Chondrocyte (in vitro differentiated cells): Measurements from ENCODE around the gene RPS4Y2. TPM values are rescaled to one million over a fixed set of nuclear protein-coding genes. Genes with fewer than 3 reads are reported as not detected.

ENCODE experiments used
- DNase-seq: peaks from one replicate; pipeline ENCODE4 v3.0.0; 2021; ENCODE audit warnings: mixed read lengths, low spot score
- H3K27ac Mint-ChIP-seq: one replicate; pipeline ENCODE4 v1.8.0; 2021; ENCODE audit warnings: mild to moderate bottlenecking, moderate library complexity, mixed read lengths; ENCODE audit not compliant: unreplicated experiment
- H3K27me3 Mint-ChIP-seq: 2 replicates; pipeline ENCODE4 v1.8.0; 2021; ENCODE audit warnings: low read depth, mixed read lengths
- H3K36me3 Mint-ChIP-seq: 2 replicates; pipeline ENCODE4 v1.8.0; 2021; ENCODE audit warnings: low read depth, mixed read lengths
- H3K4me1 Mint-ChIP-seq: 2 replicates; pipeline ENCODE4 v1.8.0; 2021; ENCODE audit warnings: low read depth, mild to moderate bottlenecking, mixed read lengths
- H3K4me3 Mint-ChIP-seq: one replicate; pipeline ENCODE4 v1.8.0; 2021; ENCODE audit warnings: mild to moderate bottlenecking, moderate library complexity, mixed read lengths; ENCODE audit not compliant: unreplicated experiment
- H3K9me3 Mint-ChIP-seq: 2 replicates; pipeline ENCODE4 v1.8.0; 2021; ENCODE audit warnings: low read depth, mixed read lengths
- CTCF ChIP-seq: fragments of 200-600 bp; sonication (generic); IDR thresholded peaks from 2 replicates; pipeline ENCODE4 v1.5.0; 2021; ENCODE audit warnings: antibody characterized with exemption, mild to moderate bottlenecking, moderate library complexity
- total RNA-seq: library from RNA; stranded (reverse); gene quantifications from 3 replicates; pipeline ENCODE4 v1.2.1, GENCODE V29; 2021

The RPS4Y2 gene
- total RNA-seq, 1 donor from 2014 or later = not detected

- Mint-ChIP-seq H3K27me3 (no peaks in the 10 kb centered on the region), H3K4me1 (no peaks in the 10 kb centered on the region), H3K4me3 (no peak overlapping the region), H3K36me3 (no peaks in the 10 kb centered on the region), H3K27ac (no peak overlapping the region), H3K9me3 (no peaks in the 10 kb centered on the region)
- DNase-seq = no peak
- TF ChIP-seq CTCF = no peak
Measured at GRCh38 chrY:20740609-20741008, 15.3 kb upstream of the RPS4Y2 start.

- Mint-ChIP-seq H3K27me3 (no peaks in the 10 kb centered on the region), H3K36me3 (no peaks in the 10 kb centered on the region), H3K4me1 (no peaks in the 10 kb centered on the region), H3K9me3 (no peaks in the 10 kb centered on the region), H3K27ac (no peak overlapping the region), H3K4me3 (no peak overlapping the region)
- no peak for TF ChIP-seq CTCF
- DNase-seq = no peak
Measured at GRCh38 chrY:20745060-20745459, 10.8 kb upstream of the RPS4Y2 start.

- no peak overlapping the region for H3K4me3 Mint-ChIP-seq
- H3K36me3 Mint-ChIP-seq = no peaks in the 10 kb centered on the region
- no peaks in the 10 kb centered on the region for H3K27me3 Mint-ChIP-seq
- TF ChIP-seq CTCF = no peak
- no peak for DNase-seq
- no peaks in the 10 kb centered on the region for H3K9me3 Mint-ChIP-seq
- no peak overlapping the region for H3K27ac Mint-ChIP-seq
- H3K4me1 Mint-ChIP-seq = no peaks in the 10 kb centered on the region
Measured at GRCh38 chrY:20746919-20747318, 9.0 kb upstream of the RPS4Y2 start.

GRCh38 chrY:20763869-20764268 lies 8.0 kb downstream of the RPS4Y2 start:
- no peaks in the 10 kb centered on the region for H3K27me3 Mint-ChIP-seq
- TF ChIP-seq CTCF = no peak
- H3K9me3 Mint-ChIP-seq = no peaks in the 10 kb centered on the region
- H3K36me3 Mint-ChIP-seq = no peaks in the 10 kb centered on the region
- no peaks in the 10 kb centered on the region for H3K4me1 Mint-ChIP-seq
- H3K4me3 Mint-ChIP-seq = no peak overlapping the region
- no peak for DNase-seq
- H3K27ac Mint-ChIP-seq = no peak overlapping the region

- no peaks in the 10 kb centered on the region for H3K9me3 Mint-ChIP-seq
- H3K4me1 Mint-ChIP-seq = no peaks in the 10 kb centered on the region
- DNase-seq = no peak
- H3K27me3 Mint-ChIP-seq = no peaks in the 10 kb centered on the region
- H3K27ac Mint-ChIP-seq = no peak overlapping the region
- no peak for TF ChIP-seq CTCF
- no peaks in the 10 kb centered on the region for H3K36me3 Mint-ChIP-seq
- no peak overlapping the region for H3K4me3 Mint-ChIP-seq
Measured at GRCh38 chrY:20765117-20765516, 9.2 kb downstream of the RPS4Y2 start.
